GM12878 (cell line): ENCODE measurements around the gene ARHGEF6. TPM values are rescaled to one million over a fixed set of nuclear protein-coding genes. Genes with fewer than 3 reads are reported as not detected.

Experiments used
- ASH2L ChIP-seq: fragments of 300-600, 200-600 bp; sonication (generic); IDR thresholded peaks from 2 replicates; pipeline ENCODE4 v1.6.1; 2017; ENCODE audit warnings: low read depth, mild to moderate bottlenecking, borderline replicate concordance
- ATF3 ChIP-seq: IDR thresholded peaks from 2 replicates; pipeline ENCODE4 v1.6.1; 2011; ENCODE audit warnings: low read depth, mild to moderate bottlenecking, low read length, moderate library complexity, borderline replicate concordance; ENCODE audit errors: extremely low read depth
- BMI1 ChIP-seq: fragments of 450-650 bp; IDR thresholded peaks from 2 replicates; pipeline ENCODE4 v1.6.1; 2016; ENCODE audit warnings: mild to moderate bottlenecking, moderate library complexity, borderline replicate concordance
- CBX5 ChIP-seq: sonication (generic); IDR thresholded peaks from 2 replicates; pipeline ENCODE4 v1.6.1; 2016; ENCODE audit warnings: low read depth, moderate library complexity, mild to moderate bottlenecking, inconsistent platforms
- CTCF ChIP-seq, 3 experiments: IDR thresholded peaks in 2 of 3; conservative IDR thresholded peaks in 1 of 3; 2 replicates each; pipeline ENCODE4 v1.5.1; 2011; ENCODE audit warnings: low read depth in 3 of 3, low read length in 3 of 3, mild to moderate bottlenecking in 3 of 3, control low read depth in 2 of 3, moderate library complexity in 2 of 3, inconsistent platforms in 1 of 3, mixed read lengths in 1 of 3; ENCODE audit not compliant: control insufficient read depth in 2 of 3, insufficient read depth in 1 of 3; ENCODE audit errors: extremely low read depth in 1 of 3
- EGR1 ChIP-seq, 2 experiments: IDR thresholded peaks; 1 replicate in 1 of 2; 2 replicates in 1 of 2; pipeline ENCODE4 v1.6.1; 2011 to 2012; ENCODE audit warnings: low read depth in 2 of 2, low read length in 2 of 2, borderline replicate concordance in 1 of 2, mild to moderate bottlenecking in 1 of 2, moderate library complexity in 1 of 2
- EP300 ChIP-seq, 2 experiments: fragments of 150-350 bp in 1 of 2; IDR thresholded peaks; 2 replicates each; pipeline ENCODE4 v1.6.1; 2011 to 2012; ENCODE audit warnings: low read depth in 2 of 2, low read length in 2 of 2, borderline replicate concordance in 1 of 2, improper control_type of control experiment in 1 of 2, inconsistent platforms in 1 of 2; ENCODE audit not compliant: control insufficient read depth in 1 of 2
- MEF2B ChIP-seq: fragments of 450-650 bp; IDR thresholded peaks from 2 replicates; pipeline ENCODE4 v1.6.1; 2018; ENCODE audit warnings: mild to moderate bottlenecking, moderate library complexity; ENCODE audit not compliant: partially characterized antibody, poor library complexity, severe bottlenecking
- MTA2 ChIP-seq: fragments of 450-650 bp; IDR thresholded peaks from 2 replicates; pipeline ENCODE4 v1.6.1; 2016; ENCODE audit warnings: low read depth, mild to moderate bottlenecking, moderate library complexity
- MYC ChIP-seq: IDR thresholded peaks from 2 replicates; pipeline ENCODE4 v1.6.1; 2011; ENCODE audit warnings: mild to moderate bottlenecking, low read length, moderate library complexity, inconsistent platforms; ENCODE audit not compliant: insufficient read depth, insufficient replicate concordance, insufficient read length, severe bottlenecking
- SKIL ChIP-seq: fragments of 450-650 bp; IDR thresholded peaks from 2 replicates; pipeline ENCODE4 v1.6.1; 2017; ENCODE audit warnings: mild to moderate bottlenecking, low read depth, inconsistent platforms; ENCODE audit not compliant: poor library complexity, severe bottlenecking
- SREBF2 ChIP-seq: IDR thresholded peaks from 2 replicates; pipeline ENCODE4 v1.6.1; 2012; ENCODE audit warnings: mild to moderate bottlenecking, low read length
- TCF12 ChIP-seq: IDR thresholded peaks from 2 replicates; pipeline ENCODE4 v1.6.1; 2011; ENCODE audit warnings: low read depth, mild to moderate bottlenecking, low read length
- YY1 ChIP-seq: IDR thresholded peaks from 2 replicates; pipeline ENCODE4 v1.6.1; 2011; ENCODE audit warnings: low read depth, mild to moderate bottlenecking, low read length
- ZNF274 ChIP-seq: IDR thresholded peaks from one replicate; pipeline ENCODE4 v1.8.0; 2011; ENCODE audit not compliant: insufficient read length, insufficient read depth
- ZNF622 ChIP-seq: fragments of 450-650 bp; IDR thresholded peaks from 2 replicates; pipeline ENCODE4 v1.6.1; 2017; ENCODE audit warnings: mild to moderate bottlenecking, inconsistent platforms
- polyA plus RNA-seq, 11 experiments: library from polyadenylated mRNA; depleted of rRNA in 4 of 11; unstranded in 6 of 11; stranded (reverse) in 5 of 11; fragments of >200 nt; fragmentation: Nextera tagmentation in 4 of 11; fragmentation: Illumina TruSeq in 1 of 11; extraction: Ambion mirVana in 4 of 11; extraction: Trizol in 1 of 11; gene quantifications; 1 replicate in 1 of 11; 2 replicates in 10 of 11; pipeline versions ENCODE4 v1.2.1 to v1.2.3, GENCODE V29; 2011 to 2016; ENCODE audit warnings: inconsistent platforms in 2 of 11, missing spikeins in 2 of 11, low read depth in 1 of 11
- total RNA-seq, 4 experiments: library from RNA; depleted of rRNA in 3 of 4; stranded (reverse); fragments of >200 nt in 3 of 4; fragmentation: Illumina TruSeq in 1 of 4; extraction: Trizol in 1 of 4; gene quantifications; 2 replicates each; pipeline versions ENCODE4 v1.2.1 to v1.2.3, GENCODE V29; 2013 to 2021
- TF ChIP-seq, protein P1 (sequence below): fragments of 450-650 bp; IDR thresholded peaks from 2 replicates; pipeline ENCODE4 v1.6.1; 2018; ENCODE audit warnings: borderline replicate concordance, mild to moderate bottlenecking; ENCODE audit not compliant: partially characterized antibody
- TF ChIP-seq, protein P2 (sequence below): IDR thresholded peaks from 2 replicates; pipeline ENCODE4 v1.6.1; 2011; ENCODE audit warnings: borderline replicate concordance, low read depth, mild to moderate bottlenecking, moderate library complexity, low read length; ENCODE audit not compliant: insufficient read depth, poor library complexity, severe bottlenecking

The ARHGEF6 gene
- total and polyA plus RNA-seq, 10 of the 15 experiments (the other 5 are each of a cell fraction or from before 2014, with no cell fraction given), result 5.4 to 29.7 (median 18.0) TPM

DNA sequence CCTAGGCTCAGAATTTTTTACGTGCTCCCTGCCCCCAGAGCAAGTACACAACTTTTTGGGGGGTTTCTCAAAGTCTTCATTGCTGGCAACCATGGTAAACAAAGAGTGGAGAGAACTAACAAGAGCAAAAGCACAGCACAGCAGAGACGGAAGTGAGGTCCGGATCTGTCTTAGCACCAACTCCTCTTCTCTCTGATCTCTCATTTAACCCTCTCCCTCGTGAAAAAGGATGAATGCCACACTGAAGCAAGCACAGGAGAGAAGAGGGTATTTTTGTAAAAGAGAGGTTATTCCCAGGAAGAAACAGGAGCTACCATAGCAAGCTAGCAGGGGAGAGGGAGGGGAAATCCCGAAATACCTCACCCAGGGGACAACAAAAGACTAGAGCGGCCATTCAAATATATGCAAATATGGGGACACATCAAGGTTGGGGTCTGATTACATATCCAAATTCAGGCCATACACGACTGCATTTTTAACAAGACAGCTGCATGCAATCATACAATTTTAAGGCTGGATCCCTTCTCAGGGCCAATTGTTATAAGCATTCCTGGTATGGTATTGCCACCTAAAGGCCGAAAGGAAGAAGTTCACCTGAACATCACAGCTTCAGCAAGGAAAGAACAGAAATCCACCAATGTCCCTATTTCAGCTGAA lies 86.2 kb downstream of the ARHGEF6 start (continued):
- TF ChIP-seq, protein P1, sequence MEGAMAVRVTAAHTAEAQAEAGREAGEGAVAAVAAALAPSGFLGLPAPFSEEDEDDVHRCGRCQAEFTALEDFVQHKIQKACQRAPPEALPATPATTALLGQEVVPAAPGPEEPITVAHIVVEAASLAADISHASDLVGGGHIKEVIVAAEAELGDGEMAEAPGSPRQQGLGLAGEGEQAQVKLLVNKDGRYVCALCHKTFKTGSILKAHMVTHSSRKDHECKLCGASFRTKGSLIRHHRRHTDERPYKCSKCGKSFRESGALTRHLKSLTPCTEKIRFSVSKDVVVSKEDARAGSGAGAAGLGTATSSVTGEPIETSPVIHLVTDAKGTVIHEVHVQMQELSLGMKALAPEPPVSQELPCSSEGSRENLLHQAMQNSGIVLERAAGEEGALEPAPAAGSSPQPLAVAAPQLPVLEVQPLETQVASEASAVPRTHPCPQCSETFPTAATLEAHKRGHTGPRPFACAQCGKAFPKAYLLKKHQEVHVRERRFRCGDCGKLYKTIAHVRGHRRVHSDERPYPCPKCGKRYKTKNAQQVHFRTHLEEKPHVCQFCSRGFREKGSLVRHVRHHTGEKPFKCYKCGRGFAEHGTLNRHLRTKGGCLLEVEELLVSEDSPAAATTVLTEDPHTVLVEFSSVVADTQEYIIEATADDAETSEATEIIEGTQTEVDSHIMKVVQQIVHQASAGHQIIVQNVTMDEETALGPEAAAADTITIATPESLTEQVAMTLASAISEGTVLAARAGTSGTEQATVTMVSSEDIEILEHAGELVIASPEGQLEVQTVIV, result no peak
- peak; percentile 72 to 85 (median 72) for TF ChIP-seq CTCF (IDR thresholded peaks at IDR 0.05 in 2 of 3, conservative IDR thresholded peaks at IDR 0.05 in 1 of 3; ENCODE audit: control insufficient read depth in 2 of 3, extremely low read depth in 1 of 3, insufficient read depth in 1 of 3, low read depth in 3 of 3, low read length in 3 of 3)
- TF ChIP-seq, protein P2, sequence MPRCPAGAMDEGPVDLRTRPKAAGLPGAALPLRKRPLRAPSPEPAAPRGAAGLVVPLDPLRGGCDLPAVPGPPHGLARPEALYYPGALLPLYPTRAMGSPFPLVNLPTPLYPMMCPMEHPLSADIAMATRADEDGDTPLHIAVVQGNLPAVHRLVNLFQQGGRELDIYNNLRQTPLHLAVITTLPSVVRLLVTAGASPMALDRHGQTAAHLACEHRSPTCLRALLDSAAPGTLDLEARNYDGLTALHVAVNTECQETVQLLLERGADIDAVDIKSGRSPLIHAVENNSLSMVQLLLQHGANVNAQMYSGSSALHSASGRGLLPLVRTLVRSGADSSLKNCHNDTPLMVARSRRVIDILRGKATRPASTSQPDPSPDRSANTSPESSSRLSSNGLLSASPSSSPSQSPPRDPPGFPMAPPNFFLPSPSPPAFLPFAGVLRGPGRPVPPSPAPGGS, result no peak
- 0 out of 2 replicates have a peak, but pooled peaks have one; percentile 18 for TF ChIP-seq YY1
- TF ChIP-seq EP300 (IDR thresholded peaks at IDR 0.05; ENCODE audit: borderline replicate concordance in 1 of 2, control insufficient read depth in 1 of 2, low read depth in 2 of 2, low read length in 2 of 2), result no peak
- no peak for TF ChIP-seq MTA2
- TF ChIP-seq ZNF622, result no peak
- TF ChIP-seq SKIL, result peak; percentile 41
- TF ChIP-seq MYC, result no peak
- no peak for TF ChIP-seq ASH2L
- no peak for TF ChIP-seq BMI1
- no peak for TF ChIP-seq ATF3
- 0 out of 2 replicates have a peak, but pooled peaks have one; percentile 15 for TF ChIP-seq TCF12
- no peak for TF ChIP-seq EGR1 (IDR thresholded peaks at IDR 0.05; ENCODE audit: borderline replicate concordance in 1 of 2, low read depth in 2 of 2, low read length in 2 of 2)
- no peak for TF ChIP-seq ZNF274
- TF ChIP-seq CBX5, result no peak
- no peak for TF ChIP-seq SREBF2
- peak; percentile 11 for TF ChIP-seq MEF2B
